ENCODE data around the gene SPIRE1. TPM values are rescaled to one million over a fixed set of nuclear protein-coding genes. Genes with fewer than 3 reads are reported as not detected.
A peak's percentile ranks its signal among the peaks of the same experiment; 100 is the strongest.

The SPIRE1 gene
- total RNA-seq, 1 experiment from 2014 or later = 16.6 TPM

GRCh38 chr18:12637393-12637792 lies 20.5 kb downstream of the SPIRE1 start:
- no peak overlapping the region for H3K4me3 Mint-ChIP-seq
- Histone ChIP-seq H4K91ac (ENCODE audit: insufficient read length, low read depth, low read length) (no peak overlapping the region), H2BK15ac (ENCODE audit: low read depth, low read length) (no peak overlapping the region), H3K23me2 (ENCODE audit: insufficient read length, low read depth, low read length, poor library complexity, severe bottlenecking) (no peaks in the 10 kb centered on the region), H2BK5ac (ENCODE audit: insufficient read length, low read length) (no peak overlapping the region), H2AFZ (ENCODE audit: low read length) (no peak overlapping the region), H3K4me2 (ENCODE audit: insufficient read depth, insufficient read length, low read length) (no peak overlapping the region), H4K20me1 (ENCODE audit: control insufficient read depth, insufficient read depth, insufficient read length) (no peaks in the 10 kb centered on the region), H3K79me2 (ENCODE audit: insufficient read depth, low read length) (no peaks in the 10 kb centered on the region), H3K14ac (ENCODE audit: insufficient read depth, low read length) (no peak overlapping the region), H3K56ac (ENCODE audit: insufficient read length, low read depth, low read length) (no peak overlapping the region), H3T11ph (ENCODE audit: low read length) (no peak overlapping the region), H3K27ac (ENCODE audit: insufficient read length, low read depth, low read length) (no peak overlapping the region), H2BK120ac (ENCODE audit: low read depth, low read length, poor library complexity, severe bottlenecking) (no peak overlapping the region), H4K5ac (ENCODE audit: insufficient read length, low read depth, low read length) (no peak overlapping the region), H3K79me1 (ENCODE audit: insufficient read depth, low read depth, low read length, poor library complexity, severe bottlenecking) (peaks cover 5% of the 10 kb centered on the region), H3K23ac (ENCODE audit: insufficient read length, low read depth, low read length) (no peak overlapping the region), H4K8ac (replicated peaks; ENCODE audit: insufficient read length, low read depth, low read length) (no peak overlapping the region), H3K4me1 (ENCODE audit: insufficient read depth, low read length) (no peaks in the 10 kb centered on the region), H3K4ac (ENCODE audit: low read depth, low read length) (no peak overlapping the region), H3K9me3 (ENCODE audit: control insufficient read depth, low read depth, low read length) (no peaks in the 10 kb centered on the region), H3K18ac (ENCODE audit: insufficient read length, low read depth, low read length) (no peak overlapping the region), H3K9ac (ENCODE audit: extremely low read depth, insufficient read length, low read length) (no peak overlapping the region), H2BK20ac (ENCODE audit: low read depth, low read length, poor library complexity, severe bottlenecking) (no peak overlapping the region), H3K27me3 (ENCODE audit: insufficient read depth, low read length) (no peaks in the 10 kb centered on the region), H2BK12ac (ENCODE audit: insufficient read length, low read depth, low read length) (no peak overlapping the region), H2AK5ac (ENCODE audit: insufficient read length, low read length) (no peak overlapping the region)
- H3K27ac Mint-ChIP-seq = peak overlapping the region; percentile 54 to 69 (median 62); a peak in 2 of 7 replicates
- DNase-seq = no peak
- H3K4me1 Mint-ChIP-seq = peaks cover 11 to 16% of the 10 kb centered on the region in 2 experiments
- no CpG with 5 or more reads among the region's 3 CpGs for WGBS (ENCODE audit: extremely low coverage, insufficient read length, low lambda C conversion rate)
- no peaks in the 10 kb centered on the region; a peak in 1 of 5 replicates for H3K9me3 Mint-ChIP-seq
- TF ChIP-seq CTCF (conservative IDR thresholded peaks at IDR 0.05) = no peak
- H3K36me3 Mint-ChIP-seq (ENCODE audit: insufficient read depth in 1 of 3, low read depth in 3 of 3) = no peaks in the 10 kb centered on the region
- no peaks in the 10 kb centered on the region for H3K27me3 Mint-ChIP-seq (ENCODE audit: low read depth)

All from H9 (cell line).